Right lobe of liver (tissue), 6 donors: Measurements from ENCODE around the gene PRSS3. TPM values are rescaled to one million over a fixed set of nuclear protein-coding genes. Genes with fewer than 3 reads are reported as not detected.
A peak's percentile ranks its signal among the peaks of the same experiment; 100 is the strongest.
"Not testable (repeated sequence)": the region's sequence is repeated elsewhere in the genome, so short reads cannot be mapped to it uniquely, and the experiment has no call there.

Source experiments
- ATAC-seq, 4 donors: fragments of 200-7000 bp; cut with Tn5 transposase; one replicate each; pipeline ENCODE4 v1.9.1; 2020; ENCODE audit warnings: mild to moderate bottlenecking in 4 of 4, moderate library complexity in 4 of 4
- DNase-seq, 3 donors: peaks; one replicate each; pipeline ENCODE4 v3.0.0-alpha.2; 2020
- H3K27ac ChIP-seq, 3 donors: fragments of 200-600 bp; one replicate each; pipeline ENCODE4 v1.8.0; 2022
- H3K27me3 ChIP-seq, 2 donors: fragments of 200-600 bp; one replicate each; pipeline ENCODE4 v1.8.0; 2022
- H3K36me3 ChIP-seq, 4 donors: fragments of 200-600 bp; sonication (generic) in 1 of 4; one replicate each; pipeline versions ENCODE4 v1.5.1 to v1.8.0; 2017 to 2022; ENCODE audit warnings: control low read depth in 1 of 4
- H3K4me1 ChIP-seq, 4 donors: fragments of 200-600 bp; sonication (generic) in 1 of 4; one replicate each; pipeline versions ENCODE4 v1.5.1 to v1.8.0; 2017 to 2022; ENCODE audit warnings: control low read depth in 1 of 4
- H3K4me3 ChIP-seq, 3 donors: fragments of 200-600 bp; one replicate each; pipeline ENCODE4 v1.8.0; 2022
- H3K9me3 ChIP-seq, 4 donors: fragments of 200-600 bp; sonication (generic) in 1 of 4; one replicate each; pipeline versions ENCODE4 v1.5.1 to v1.8.0; 2017 to 2022; ENCODE audit warnings: control low read depth in 1 of 4
- CTCF ChIP-seq, 4 donors: fragments of 200-600 bp in 3 of 4; fragments of 450-650 bp in 1 of 4; IDR thresholded peaks; one replicate each; pipeline versions ENCODE4 v1.5.1 to v1.8.0; 2016 to 2022; ENCODE audit warnings: antibody characterized with exemption in 4 of 4, mild to moderate bottlenecking in 2 of 4
- POLR2A ChIP-seq: fragments of 450-650 bp; IDR thresholded peaks from one replicate; pipeline ENCODE4 v1.6.1; 2017; ENCODE audit warnings: antibody characterized with exemption, mild to moderate bottlenecking
- WGBS: methylation state at CpG from one replicate; pipeline ENCODE4 v1.1.6; 2018; ENCODE audit warnings: low coverage, low lambda C conversion rate; ENCODE audit not compliant: insufficient coverage; ENCODE audit errors: missing lambda C conversion rate; 5-methylcytosine and 5-hydroxymethylcytosine counted together
- intact Hi-C, 2 donors: fragments of 100-400 bp; cut with DNase I; formaldehyde crosslinking; loops; one replicate each; pipeline versions ENCODE4 v1.11.2 to v1.14.1; 2022
- total RNA-seq, 6 experiments: library from RNA; depleted of rRNA in 2 of 6; stranded (reverse); fragments of >200 nt in 2 of 6; fragmentation: NEBNext Ultra II Directional in 3 of 6; extraction: Animal tissue kit (Norgen Biotek cat#: 25700) in 3 of 6; gene quantifications; one replicate each; pipeline versions ENCODE4 v1.1.0 to v1.2.4, GENCODE V29; 2016 to 2023
- donor health status: DM: no; HTN: yes; CAD: no.
- donor health status: DM: no; HTN: no; CAD: no.
- donor health status: DM: no; HTN: no; CAD: no.
- donor health status: DM: no; HTN: yes; CAD: no.
- donor health status: DM: no; HTN: yes; CAD: no.

PRSS3 gene
- total RNA-seq, 6 experiments from 2014 or later, result 0.93 to 18.0 (median 3.8) TPM

GRCh38 chr9:33795819-33796218, 458 bp downstream of the PRSS3 start:
- Histone ChIP-seq H3K36me3 (no peaks in the 10 kb centered on the region), H3K27me3 (no peaks in the 10 kb centered on the region), H3K4me3 (no peak overlapping the region), H3K9me3 (no peaks in the 10 kb centered on the region), H3K27ac (no peak overlapping the region), H3K4me1 (no peaks in the 10 kb centered on the region)
- TF ChIP-seq CTCF (IDR thresholded peaks at IDR 0.05), result no peak
- no peak for TF ChIP-seq POLR2A
- intact Hi-C loops, result no loop called here
- 47% methylated on average over 4 of the region's 4 CpGs for WGBS
- ATAC-seq (peak in 3 of 4 donors; percentile 13 to 63 (median 48)), DNase-seq (peak in 1 of 3 donors; percentile 65)

GRCh38 chr9:33796679-33797078, 1.3 kb downstream of the PRSS3 start:
- H3K36me3 ChIP-seq, H3K4me3 ChIP-seq, DNase-seq, H3K27ac ChIP-seq, intact Hi-C loops, H3K9me3 ChIP-seq, H3K4me1 ChIP-seq, ATAC-seq, H3K27me3 ChIP-seq: not testable (repeated sequence)
- 82% methylated on average over 4 of the region's 5 CpGs for WGBS

GRCh38 chr9:33797837-33798236, 2.5 kb downstream of the PRSS3 start:
- Histone ChIP-seq H3K4me1 (no peaks in the 10 kb centered on the region), H3K27me3 (no peaks in the 10 kb centered on the region), H3K4me3 (no peak overlapping the region), H3K9me3 (no peaks in the 10 kb centered on the region), H3K27ac (no peak overlapping the region), H3K36me3 (no peaks in the 10 kb centered on the region)
- intact Hi-C loops, result no loop called here
- no peak for TF ChIP-seq CTCF (IDR thresholded peaks at IDR 0.05)
- WGBS, result 95% methylated on average over 3 of the region's 8 CpGs
- DNase-seq (no peak), ATAC-seq (no peak)

GRCh38 chr9:33798545-33798944, 3.2 kb downstream of the PRSS3 start:
- no peaks in the 10 kb centered on the region for H3K4me1 ChIP-seq
- WGBS, result 80% methylated on average over 1 of the region's 10 CpGs
- no peaks in the 10 kb centered on the region for H3K36me3 ChIP-seq
- ATAC-seq, result no peak
- H3K27ac ChIP-seq, result no peak overlapping the region
- no peaks in the 10 kb centered on the region for H3K27me3 ChIP-seq
- no peak for DNase-seq
- intact Hi-C loops, result no loop called here
- no peaks in the 10 kb centered on the region for H3K9me3 ChIP-seq
- no peak overlapping the region for H3K4me3 ChIP-seq
- TF ChIP-seq CTCF (IDR thresholded peaks at IDR 0.05) (no peak), POLR2A (no peak)

GRCh38 chr9:33799928-33800704, 4.8 kb downstream of the PRSS3 start:
- WGBS, result 49% methylated on average over 2 of the region's 9 CpGs
- Histone ChIP-seq H3K4me1 (no peaks in the 10 kb centered on the region), H3K27ac (no peak overlapping the region), H3K27me3 (no peaks in the 10 kb centered on the region), H3K4me3 (no peak overlapping the region), H3K36me3 (no peaks in the 10 kb centered on the region), H3K9me3 (no peaks in the 10 kb centered on the region)
- DNase-seq (no peak), ATAC-seq (no peak)
- TF ChIP-seq POLR2A, result no peak
- TF ChIP-seq CTCF (IDR thresholded peaks at IDR 0.05), result no peak
- intact Hi-C loops, result no loop called here
